ENCODE results near the gene CALML3. TPM values are rescaled to one million over a fixed set of nuclear protein-coding genes. Genes with fewer than 3 reads are reported as not detected.
A peak's percentile ranks its signal among the peaks of the same experiment; 100 is the strongest.

The CALML3 gene
- total RNA-seq, 4 donors from 2014 or later, result not detected

GRCh38 chr10:5526691-5527331, 2.0 kb downstream of the CALML3 start:
- no peaks in the 10 kb centered on the region for H3K36me3 ChIP-seq
- intact Hi-C loops (cut with DNase I; ENCODE audit: low total_unique reads), result no loop called here
- no peaks in the 10 kb centered on the region for H3K9me3 ChIP-seq
- H3K4me1 ChIP-seq, result no peaks in the 10 kb centered on the region
- H3K27ac ChIP-seq, result no peak overlapping the region
- TF ChIP-seq POLR2A (IDR thresholded peaks at IDR 0.05), result no peak
- TF ChIP-seq, protein P1, sequence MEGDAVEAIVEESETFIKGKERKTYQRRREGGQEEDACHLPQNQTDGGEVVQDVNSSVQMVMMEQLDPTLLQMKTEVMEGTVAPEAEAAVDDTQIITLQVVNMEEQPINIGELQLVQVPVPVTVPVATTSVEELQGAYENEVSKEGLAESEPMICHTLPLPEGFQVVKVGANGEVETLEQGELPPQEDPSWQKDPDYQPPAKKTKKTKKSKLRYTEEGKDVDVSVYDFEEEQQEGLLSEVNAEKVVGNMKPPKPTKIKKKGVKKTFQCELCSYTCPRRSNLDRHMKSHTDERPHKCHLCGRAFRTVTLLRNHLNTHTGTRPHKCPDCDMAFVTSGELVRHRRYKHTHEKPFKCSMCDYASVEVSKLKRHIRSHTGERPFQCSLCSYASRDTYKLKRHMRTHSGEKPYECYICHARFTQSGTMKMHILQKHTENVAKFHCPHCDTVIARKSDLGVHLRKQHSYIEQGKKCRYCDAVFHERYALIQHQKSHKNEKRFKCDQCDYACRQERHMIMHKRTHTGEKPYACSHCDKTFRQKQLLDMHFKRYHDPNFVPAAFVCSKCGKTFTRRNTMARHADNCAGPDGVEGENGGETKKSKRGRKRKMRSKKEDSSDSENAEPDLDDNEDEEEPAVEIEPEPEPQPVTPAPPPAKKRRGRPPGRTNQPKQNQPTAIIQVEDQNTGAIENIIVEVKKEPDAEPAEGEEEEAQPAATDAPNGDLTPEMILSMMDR (IDR thresholded peaks at IDR 0.05), result no peak
- no peak for DNase-seq
- H3K4me3 ChIP-seq, result no peak overlapping the region
- H3K27me3 ChIP-seq, result no peaks in the 10 kb centered on the region

GRCh38 chr10:5527332-5528200, 2.8 kb downstream of the CALML3 start:
- intact Hi-C loops (cut with DNase I; ENCODE audit: low total_unique reads), result no loop called here
- no peaks in the 10 kb centered on the region for H3K4me1 ChIP-seq
- H3K27me3 ChIP-seq, result no peaks in the 10 kb centered on the region
- no peaks in the 10 kb centered on the region for H3K36me3 ChIP-seq
- DNase-seq, result no peak
- no peak for TF ChIP-seq POLR2A (IDR thresholded peaks at IDR 0.05)
- TF ChIP-seq, protein P1 (IDR thresholded peaks at IDR 0.05), result no peak
- H3K27ac ChIP-seq, result no peak overlapping the region
- H3K4me3 ChIP-seq, result no peak overlapping the region
- H3K9me3 ChIP-seq, result no peaks in the 10 kb centered on the region

DNA sequence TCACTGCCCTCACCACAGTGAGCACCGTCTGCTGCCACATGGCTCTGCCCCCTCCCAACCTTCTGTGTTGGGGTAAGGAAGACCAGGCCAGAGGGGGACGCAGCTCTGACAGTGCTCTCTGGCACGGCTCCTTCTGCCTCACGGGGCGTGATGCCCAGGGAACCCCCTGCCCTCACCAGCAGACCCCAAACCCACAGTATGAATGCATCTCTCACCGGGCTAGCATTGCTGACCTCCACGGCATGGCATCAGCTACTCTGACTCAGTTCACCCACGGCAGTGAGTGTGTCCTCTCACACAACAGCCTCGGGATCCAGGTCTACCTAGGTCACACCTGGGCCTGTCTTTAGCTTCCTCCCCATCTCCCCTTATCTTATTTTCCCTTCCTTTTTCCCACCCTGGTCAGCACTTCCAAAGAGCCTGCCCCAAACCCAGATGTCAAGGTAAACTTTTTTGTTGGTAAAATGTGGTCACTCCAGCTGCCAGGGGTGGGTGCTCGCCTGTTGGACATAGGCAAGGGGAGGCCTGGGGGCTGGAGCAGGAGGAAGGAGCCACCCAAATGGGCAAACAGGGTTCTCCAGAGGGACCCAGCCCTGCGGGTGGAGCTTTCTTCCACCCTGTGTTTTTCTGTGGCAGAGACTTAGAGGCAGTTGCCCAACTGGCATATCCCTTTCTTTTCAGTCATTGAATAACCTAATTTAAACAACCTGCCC, 4.4 kb downstream of the CALML3 start:
- TF ChIP-seq, protein P1 (IDR thresholded peaks at IDR 0.05), result no peak
- no peak for TF ChIP-seq POLR2A (IDR thresholded peaks at IDR 0.05)
- Histone ChIP-seq H3K27me3 (no peaks in the 10 kb centered on the region), H3K27ac (no peak overlapping the region), H3K4me3 (no peak overlapping the region), H3K36me3 (no peaks in the 10 kb centered on the region), H3K4me1 (no peaks in the 10 kb centered on the region), H3K9me3 (no peaks in the 10 kb centered on the region)
- intact Hi-C loops (cut with DNase I; ENCODE audit: low total_unique reads), result no loop called here
- DNase-seq, result no peak

- no peak for DNase-seq
- H3K9me3 ChIP-seq, result no peaks in the 10 kb centered on the region
- intact Hi-C loops (cut with DNase I; ENCODE audit: low total_unique reads), result no loop called here
- TF ChIP-seq, protein P1 (IDR thresholded peaks at IDR 0.05), result no peak
- TF ChIP-seq POLR2A (IDR thresholded peaks at IDR 0.05), result no peak
- no peaks in the 10 kb centered on the region for H3K4me1 ChIP-seq
- H3K4me3 ChIP-seq, result no peak overlapping the region
- no peaks in the 10 kb centered on the region for H3K36me3 ChIP-seq
- H3K27ac ChIP-seq, result peak overlapping the region in 1 of 2 donors; percentile 33
- H3K27me3 ChIP-seq, result no peaks in the 10 kb centered on the region
These were observed 5.1 kb downstream of the CALML3 start for GRCh38 chr10:5529702-5530411.

All from uterus (tissue), 4 donors.